Measurements from ENCODE around the gene MAP1A.
"Not testable (repeated sequence)": the region's sequence is repeated elsewhere in the genome, so short reads cannot be mapped to it uniquely, and the experiment has no call there.

The MAP1A gene

DNA sequence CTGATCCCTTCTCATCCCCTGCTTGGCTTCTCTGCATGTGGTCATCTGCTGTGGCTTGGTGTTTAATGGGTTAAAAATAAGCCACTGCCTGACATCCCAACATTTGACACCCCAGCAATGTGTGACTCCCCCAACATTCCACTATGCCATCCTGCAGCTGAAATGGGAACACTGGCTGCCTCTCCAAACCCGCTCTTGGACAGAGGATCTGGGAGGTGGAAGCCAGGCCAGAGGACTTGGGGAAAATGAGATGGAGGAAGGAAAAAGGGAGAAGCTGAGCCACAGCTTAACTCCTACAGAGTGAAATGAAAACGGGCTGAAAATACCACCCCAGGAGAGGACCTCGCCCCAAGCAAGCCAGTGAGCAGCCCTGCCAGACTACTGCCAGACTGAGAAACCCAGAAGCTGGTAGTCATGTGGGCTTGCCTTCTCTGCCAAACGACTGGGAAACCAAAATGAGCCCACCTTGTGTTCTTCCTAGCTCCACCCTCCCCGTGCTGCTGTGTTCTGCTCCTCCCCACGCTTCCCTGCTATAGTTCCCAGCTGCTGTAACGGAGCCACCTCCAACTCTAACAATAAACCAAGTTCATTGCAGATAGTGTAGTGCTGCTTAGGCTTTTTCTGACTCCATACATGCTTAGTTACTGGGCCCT, 13.7 kb downstream of the MAP1A start:
- no peak for DNase-seq

DNA sequence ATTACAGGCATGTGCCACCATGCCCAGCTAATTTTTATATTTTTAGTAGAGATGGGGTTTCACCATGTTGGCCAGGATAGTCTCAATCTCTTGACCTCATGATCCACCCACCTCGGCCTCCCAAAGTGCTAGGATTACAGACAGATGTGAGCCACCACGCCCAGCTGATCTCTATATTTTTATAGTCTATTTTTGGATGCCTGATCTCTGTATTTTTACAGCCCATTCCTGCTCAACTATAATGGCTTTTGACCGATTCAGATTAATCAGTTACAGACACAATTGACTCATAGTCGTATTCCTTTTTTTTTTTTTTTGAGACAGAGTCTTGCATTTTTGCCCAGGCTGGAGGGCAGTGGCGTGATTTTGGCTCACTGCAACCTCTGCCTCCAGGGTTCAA, 15.4 kb downstream of the MAP1A start:
- not testable (repeated sequence) for DNase-seq

DNA sequence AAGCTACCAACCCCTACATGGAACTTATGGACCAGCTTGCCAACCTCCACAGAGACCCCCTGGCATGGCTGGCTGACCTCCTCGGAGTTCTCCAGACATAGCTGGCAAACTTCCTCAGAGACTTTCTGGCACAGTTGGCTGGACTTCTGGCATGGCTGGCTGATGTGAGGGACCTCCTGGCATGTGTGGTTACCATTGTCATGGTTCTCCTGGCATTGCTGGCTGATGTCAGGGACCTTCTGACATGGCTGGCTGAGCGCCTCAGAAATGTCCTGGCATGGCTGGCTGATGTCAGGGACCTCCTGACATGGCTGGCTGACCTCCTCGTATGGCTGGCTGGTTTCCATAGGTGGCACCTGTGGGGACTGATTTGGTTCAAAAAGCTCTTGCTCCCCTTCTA, 17.5 kb downstream of the MAP1A start:
- no peak for DNase-seq

DNA sequence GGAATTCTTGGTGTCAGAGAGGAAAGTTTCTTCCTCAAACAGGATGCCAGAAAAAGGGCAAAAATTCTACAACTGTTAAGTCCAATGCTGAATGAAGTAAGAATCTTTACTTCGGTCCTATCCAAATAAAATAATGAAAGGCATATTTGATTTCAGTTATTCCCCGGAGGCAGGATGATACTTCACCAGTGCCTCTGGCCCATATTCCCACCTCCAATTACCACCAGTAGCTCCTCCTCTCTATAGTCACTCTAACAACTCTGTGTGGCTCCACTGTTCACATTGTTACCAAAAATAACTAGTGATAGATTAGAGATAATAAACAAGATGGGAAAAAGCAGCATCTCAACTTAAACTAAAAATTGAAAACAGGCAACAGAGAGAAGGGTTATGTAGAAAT, 20.7 kb downstream of the MAP1A start:
- no peak for DNase-seq

DNA sequence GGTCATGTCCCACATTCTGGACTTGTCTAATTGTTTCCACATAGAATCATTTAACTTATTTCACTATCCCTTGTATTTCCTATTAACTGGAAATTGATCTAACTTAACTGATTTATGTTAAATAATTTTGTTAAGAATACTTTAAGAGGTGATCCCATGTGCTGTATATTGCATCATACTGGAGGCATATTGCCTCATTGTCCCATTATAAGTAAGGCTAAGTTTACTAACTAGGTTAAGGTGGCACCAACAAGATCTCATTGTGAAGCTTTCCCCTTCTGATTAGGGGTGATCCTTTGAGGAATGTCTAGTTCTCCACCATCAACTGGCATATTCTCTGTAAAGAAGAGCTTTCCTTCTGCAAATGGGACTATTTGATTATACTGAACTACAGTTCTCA, 24.4 kb downstream of the MAP1A start:
- DNase-seq = no peak

DNA sequence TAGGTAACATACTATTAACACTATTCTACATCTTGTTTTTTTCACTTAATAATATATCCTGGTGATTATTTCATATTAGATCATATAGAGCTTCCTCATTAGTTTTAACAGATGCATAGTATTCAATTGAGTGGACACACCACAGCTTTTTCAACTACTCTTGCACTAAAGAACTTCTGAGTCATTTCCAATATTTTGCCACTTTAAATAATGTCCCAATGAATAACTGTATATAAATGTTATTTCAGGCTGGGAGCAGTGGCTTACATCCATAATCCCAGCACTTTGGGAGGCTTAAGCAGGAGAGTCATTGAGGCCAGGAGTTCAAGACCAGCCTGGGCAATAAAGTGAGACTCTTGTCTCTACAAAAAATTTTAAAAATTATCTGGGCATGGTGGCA, 26.9 kb downstream of the MAP1A start:
- DNase-seq = no peak

DNA sequence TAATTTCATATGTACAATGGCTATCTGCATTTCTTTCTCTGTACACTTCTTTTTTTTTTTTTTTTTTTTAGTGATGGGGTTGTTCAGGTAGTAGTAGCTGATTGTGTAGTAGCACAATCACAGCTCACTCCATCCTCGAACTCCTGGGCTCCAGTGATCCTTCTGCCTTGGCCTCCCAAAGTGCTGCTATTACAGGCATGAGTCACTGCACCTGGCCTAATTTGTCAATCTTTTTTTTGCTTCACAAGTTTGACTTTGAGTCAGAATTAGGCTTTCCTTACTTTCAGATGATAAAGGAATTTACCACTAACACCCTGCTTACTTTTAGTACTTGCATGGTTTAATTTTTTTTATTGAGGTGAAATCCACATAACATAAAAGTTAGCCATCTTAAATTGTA, 28.0 kb downstream of the MAP1A start:
- DNase-seq = no peak

DNA sequence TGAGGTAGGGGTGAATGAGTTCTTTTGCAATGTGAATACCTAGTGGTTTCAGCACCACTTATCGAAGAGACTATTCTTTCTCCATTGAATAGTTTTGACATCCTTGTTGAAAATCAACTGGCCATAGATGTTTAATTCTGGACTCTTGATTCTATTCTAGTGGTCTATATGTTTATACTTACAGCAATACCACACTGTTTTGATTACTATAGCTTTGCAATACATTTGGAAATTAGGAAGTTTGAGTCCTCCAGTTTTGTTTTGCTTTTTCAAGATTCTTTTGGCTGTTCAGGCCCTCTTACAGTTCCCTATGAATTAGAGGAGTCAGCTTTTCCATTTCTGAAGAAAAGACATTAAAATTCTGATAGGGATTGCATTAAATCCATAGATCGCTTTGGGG, 30.1 kb downstream of the MAP1A start:
- DNase-seq = no peak

DNA sequence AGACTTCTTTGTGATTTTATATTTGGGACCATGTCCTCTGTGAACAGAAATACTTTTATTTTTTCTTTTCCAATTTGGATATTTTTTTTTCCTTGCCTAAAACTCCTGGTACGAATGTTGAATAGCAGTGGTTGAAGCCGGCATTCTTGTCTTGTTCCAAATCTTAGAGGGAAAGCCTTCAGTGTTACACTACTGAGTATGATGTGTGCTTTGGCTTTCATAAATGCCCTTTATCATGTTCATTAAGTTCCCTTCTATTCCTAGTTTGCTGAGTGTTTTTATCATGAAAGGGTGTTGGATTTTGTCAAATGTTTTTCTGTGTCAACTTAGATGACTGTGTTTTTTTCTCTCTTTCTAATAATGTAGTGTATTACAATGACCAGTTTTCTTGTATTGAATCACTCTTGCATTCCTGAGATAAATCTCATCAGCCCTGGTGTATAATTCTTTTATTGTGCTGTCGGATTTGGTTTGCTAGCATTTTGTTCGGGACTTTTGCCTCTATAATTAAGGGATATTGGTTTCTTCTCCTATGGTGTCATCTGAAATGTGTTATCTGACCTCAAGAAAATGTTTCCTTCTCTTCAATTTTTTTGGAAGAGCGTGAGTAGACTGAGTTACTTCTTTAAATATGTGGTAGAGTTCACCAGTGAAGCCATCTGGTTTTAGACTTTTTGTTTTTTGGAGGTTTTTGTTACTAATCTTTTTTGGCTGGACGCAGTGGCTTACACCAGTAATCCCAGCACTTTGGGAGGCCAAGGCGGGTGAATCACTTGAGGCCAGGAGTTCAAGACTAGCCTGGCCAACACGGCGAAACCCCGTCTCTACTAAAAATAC, 33.3 kb downstream of the MAP1A start:
- DNase-seq = no peak

DNA sequence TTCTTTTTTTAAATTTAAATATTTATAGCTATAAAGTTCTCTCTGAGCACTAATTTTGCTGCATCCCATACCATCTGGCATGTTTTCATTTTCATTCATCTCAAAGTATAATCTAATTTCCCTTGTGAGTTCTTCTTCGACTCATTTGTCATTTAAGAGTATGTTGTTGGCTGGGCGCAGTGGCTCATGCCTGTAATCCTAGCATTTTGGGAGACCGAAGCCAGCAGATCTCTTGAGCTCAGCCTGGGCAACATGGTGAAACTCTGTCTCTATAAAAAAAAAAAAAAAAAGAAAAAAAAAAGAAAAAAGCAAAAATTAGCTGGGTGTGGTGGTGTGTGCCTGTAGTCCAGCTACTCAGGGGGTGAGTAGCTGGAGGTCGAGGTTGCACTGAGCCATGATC, 34.8 kb downstream of the MAP1A start:
- no peak for DNase-seq

DNA sequence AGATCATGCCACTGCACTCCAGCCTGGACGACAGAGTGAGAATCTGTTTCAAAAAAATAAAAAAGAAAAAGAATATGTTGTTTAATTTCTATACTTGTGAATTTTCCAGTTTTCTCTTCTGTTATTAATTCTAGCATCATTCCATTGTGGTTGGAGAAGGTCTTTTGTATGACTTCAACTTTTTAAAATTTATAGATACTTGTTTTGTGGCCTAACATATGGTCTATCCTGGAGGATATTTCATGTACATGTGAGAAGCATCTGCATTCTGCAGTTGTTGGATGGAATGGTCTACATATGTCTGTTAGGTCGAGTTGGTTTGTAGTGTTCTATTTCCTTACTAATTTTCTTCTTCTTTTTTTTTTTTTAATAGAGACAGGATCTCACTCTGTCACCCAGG, 35.6 kb downstream of the MAP1A start:
- DNase-seq = no peak

DNA sequence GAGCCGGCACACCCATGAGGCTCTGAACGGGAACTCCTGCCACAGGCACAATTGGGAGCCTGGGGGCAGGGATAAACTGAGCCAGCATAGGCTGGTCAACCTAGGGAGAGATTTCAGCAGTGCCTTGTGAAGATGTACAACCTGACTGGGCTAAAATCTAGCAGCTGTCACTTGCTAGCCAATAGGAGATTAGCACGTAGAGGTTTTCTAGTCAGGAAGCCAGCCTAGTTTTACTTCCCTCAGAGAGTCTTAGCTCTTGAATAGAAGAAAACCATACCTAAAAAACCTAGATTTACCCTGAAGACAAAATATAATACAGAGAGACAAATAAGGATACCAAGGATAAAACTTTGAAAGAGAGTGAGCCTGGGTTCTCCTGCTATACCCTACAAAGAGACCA, 45.3 kb downstream of the MAP1A start:
- not testable (repeated sequence) for DNase-seq

DNA sequence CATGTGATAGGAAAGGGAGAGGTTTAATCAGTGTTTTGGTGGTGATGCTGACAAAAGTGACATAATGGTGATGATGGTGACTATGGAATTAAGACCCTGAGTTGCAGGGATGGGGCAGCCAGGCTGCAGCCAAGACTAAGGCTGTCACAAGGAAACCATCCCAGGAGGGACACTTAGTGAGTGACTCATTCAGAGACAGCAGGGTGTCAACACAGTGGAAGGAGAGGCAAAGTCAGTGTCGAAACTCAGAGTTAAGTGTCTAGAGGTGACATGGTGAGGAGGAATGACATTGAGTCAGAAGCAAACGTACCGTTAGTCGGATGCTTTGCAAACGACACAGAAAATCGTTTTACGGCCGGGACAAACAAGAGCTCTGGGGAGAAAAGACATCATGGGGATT, 46.4 kb downstream of the MAP1A start:
- not testable (repeated sequence) for DNase-seq

DNA sequence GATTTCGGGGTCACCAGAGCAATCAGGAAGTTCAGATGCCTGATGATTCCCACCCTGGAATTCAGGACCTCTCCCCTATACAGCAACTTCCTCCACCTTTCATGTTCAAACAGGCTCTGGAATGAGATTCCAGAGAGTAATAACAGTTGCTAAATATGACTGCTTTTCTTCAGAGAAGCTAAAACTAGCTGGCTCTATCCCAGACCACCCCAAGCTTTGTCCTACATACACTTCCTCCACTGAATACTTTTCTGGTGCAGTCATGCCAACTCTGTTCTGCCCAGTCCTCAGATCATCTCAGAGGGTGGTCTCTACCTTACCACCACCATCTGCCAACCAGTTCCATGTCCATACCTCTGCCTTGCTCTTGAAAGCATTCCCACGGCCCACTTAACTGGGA, 49.2 kb downstream of the MAP1A start:
- not testable (repeated sequence) for DNase-seq

DNA sequence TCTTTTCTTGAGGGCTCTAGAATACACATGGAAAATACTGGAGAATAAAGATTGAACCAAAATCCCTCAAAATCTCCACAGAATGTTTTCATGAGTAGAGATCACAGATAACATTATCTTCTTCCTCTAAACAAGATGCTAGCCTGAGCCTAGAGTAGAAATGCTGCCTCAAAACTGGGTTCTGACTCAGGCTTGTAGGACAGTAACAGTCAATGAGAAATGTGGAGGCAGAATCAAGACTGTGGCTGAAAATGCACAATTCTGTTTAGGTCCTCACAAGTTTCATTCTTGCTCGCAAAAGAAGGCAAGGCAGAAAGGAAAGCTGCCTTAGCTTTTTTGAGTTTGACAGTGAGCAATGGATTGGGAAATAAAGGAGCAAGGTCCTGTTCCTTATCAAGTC, 57.2 kb downstream of the MAP1A start:
- not testable (repeated sequence) for DNase-seq

Data from stimulated activated CD4-positive, alpha-beta T cell treated with anti-CD3 and anti-CD28 coated beads, Interleukin-4, amount 100 ng/mL, for 4 hours (primary cell).